GM12878 (cell line): ENCODE results near the gene C3. TPM values are rescaled to one million over a fixed set of nuclear protein-coding genes. Genes with fewer than 3 reads are reported as not detected.
A peak's percentile ranks its signal among the peaks of the same experiment; 100 is the strongest.

Experiments used
- EGR1 ChIP-seq, 2 experiments: IDR thresholded peaks; 1 replicate in 1 of 2; 2 replicates in 1 of 2; pipeline ENCODE4 v1.6.1; 2011 to 2012; ENCODE audit warnings: low read depth in 2 of 2, low read length in 2 of 2, borderline replicate concordance in 1 of 2, mild to moderate bottlenecking in 1 of 2, moderate library complexity in 1 of 2
- ETV6 ChIP-seq, 2 experiments: fragments of 450-650 bp in 1 of 2; IDR thresholded peaks in 1 of 2; conservative IDR thresholded peaks in 1 of 2; 2 replicates each; pipeline ENCODE4 v1.6.1; 2014; ENCODE audit warnings: antibody characterized with exemption in 1 of 2, borderline replicate concordance in 1 of 2, low read depth in 1 of 2, mild to moderate bottlenecking in 1 of 2, moderate library complexity in 1 of 2
- GABPA ChIP-seq: IDR thresholded peaks from 2 replicates; pipeline ENCODE4 v1.6.1; 2014; ENCODE audit warnings: antibody characterized with exemption, low read depth, mild to moderate bottlenecking, inconsistent platforms
- HDGF ChIP-seq: fragments of 450-650 bp; IDR thresholded peaks from 2 replicates; pipeline ENCODE4 v1.6.1; 2016; ENCODE audit warnings: antibody characterized with exemption
- IRF4 ChIP-seq: IDR thresholded peaks from 2 replicates; pipeline ENCODE4 v1.6.1; 2011; ENCODE audit warnings: low read depth, low read length
- MEF2A ChIP-seq: IDR thresholded peaks from 2 replicates; pipeline ENCODE4 v1.6.1; 2011; ENCODE audit warnings: low read depth, mild to moderate bottlenecking, low read length, moderate library complexity; ENCODE audit not compliant: insufficient read depth
- MEF2B ChIP-seq: fragments of 450-650 bp; IDR thresholded peaks from 2 replicates; pipeline ENCODE4 v1.6.1; 2018; ENCODE audit warnings: mild to moderate bottlenecking, moderate library complexity; ENCODE audit not compliant: partially characterized antibody, poor library complexity, severe bottlenecking
- MTA2 ChIP-seq: fragments of 450-650 bp; IDR thresholded peaks from 2 replicates; pipeline ENCODE4 v1.6.1; 2016; ENCODE audit warnings: low read depth, mild to moderate bottlenecking, moderate library complexity
- NFIC ChIP-seq: IDR thresholded peaks from 2 replicates; pipeline ENCODE4 v1.6.1; 2012; ENCODE audit warnings: low read depth, mild to moderate bottlenecking, inconsistent platforms, low read length, moderate library complexity
- NR2C2 ChIP-seq: IDR thresholded peaks from 2 replicates; pipeline ENCODE4 v1.6.1; 2011; ENCODE audit warnings: borderline replicate concordance, low read depth; ENCODE audit not compliant: control insufficient read depth, insufficient read length
- RUNX3 ChIP-seq: IDR thresholded peaks from 2 replicates; pipeline ENCODE4 v1.6.1; 2012; ENCODE audit warnings: low read length, inconsistent platforms
- SIN3A ChIP-seq: IDR thresholded peaks from 2 replicates; pipeline ENCODE4 v1.6.1; 2012; ENCODE audit warnings: low read depth, low read length, improper control_type of control experiment
- SP1 ChIP-seq: IDR thresholded peaks from one replicate; pipeline ENCODE4 v1.6.1; 2011; ENCODE audit warnings: low read depth, low read length
- TCF3 ChIP-seq: IDR thresholded peaks from 2 replicates; pipeline ENCODE4 v1.6.1; 2012; ENCODE audit warnings: low read depth, mild to moderate bottlenecking, low read length, borderline replicate concordance; ENCODE audit not compliant: insufficient read depth
- polyA plus RNA-seq, 11 experiments: library from polyadenylated mRNA; depleted of rRNA in 4 of 11; unstranded in 6 of 11; stranded (reverse) in 5 of 11; fragments of >200 nt; fragmentation: Nextera tagmentation in 4 of 11; fragmentation: Illumina TruSeq in 1 of 11; extraction: Ambion mirVana in 4 of 11; extraction: Trizol in 1 of 11; gene quantifications; 1 replicate in 1 of 11; 2 replicates in 10 of 11; pipeline versions ENCODE4 v1.2.1 to v1.2.3, GENCODE V29; 2011 to 2016; ENCODE audit warnings: inconsistent platforms in 2 of 11, missing spikeins in 2 of 11, low read depth in 1 of 11
- total RNA-seq, 4 experiments: library from RNA; depleted of rRNA in 3 of 4; stranded (reverse); fragments of >200 nt in 3 of 4; fragmentation: Illumina TruSeq in 1 of 4; extraction: Trizol in 1 of 4; gene quantifications; 2 replicates each; pipeline versions ENCODE4 v1.2.1 to v1.2.3, GENCODE V29; 2013 to 2021
- TF ChIP-seq, protein P1 (sequence below): fragments of 450-650 bp; IDR thresholded peaks from 2 replicates; pipeline ENCODE4 v1.6.1; 2016; ENCODE audit warnings: mild to moderate bottlenecking
- TF ChIP-seq, protein P2 (sequence below): IDR thresholded peaks from 2 replicates; pipeline ENCODE4 v1.6.1; 2011; ENCODE audit warnings: borderline replicate concordance, low read depth, mild to moderate bottlenecking, moderate library complexity, low read length; ENCODE audit not compliant: insufficient read depth, poor library complexity, severe bottlenecking
- TF ChIP-seq, protein P3 (sequence below): fragments of 450-650 bp; IDR thresholded peaks from 2 replicates; pipeline ENCODE4 v1.6.1; 2017; ENCODE audit warnings: low read depth, mild to moderate bottlenecking, moderate library complexity
- TF ChIP-seq, protein P4 (sequence below): fragments of 150-350 bp; IDR thresholded peaks from 2 replicates; pipeline ENCODE4 v1.6.1; 2014; ENCODE audit warnings: mild to moderate bottlenecking, low read depth, low read length
- TF ChIP-seq, protein P5 (sequence below): IDR thresholded peaks from 2 replicates; pipeline ENCODE4 v1.6.1; 2012; ENCODE audit warnings: low read depth, low read length, improper control_type of control experiment

Gene C3
- total and polyA plus RNA-seq, 10 of the 15 experiments (the other 5 are each of a cell fraction or from before 2014, with no cell fraction given) = 0.20 to 6.7 (median 0.72) TPM

DNA sequence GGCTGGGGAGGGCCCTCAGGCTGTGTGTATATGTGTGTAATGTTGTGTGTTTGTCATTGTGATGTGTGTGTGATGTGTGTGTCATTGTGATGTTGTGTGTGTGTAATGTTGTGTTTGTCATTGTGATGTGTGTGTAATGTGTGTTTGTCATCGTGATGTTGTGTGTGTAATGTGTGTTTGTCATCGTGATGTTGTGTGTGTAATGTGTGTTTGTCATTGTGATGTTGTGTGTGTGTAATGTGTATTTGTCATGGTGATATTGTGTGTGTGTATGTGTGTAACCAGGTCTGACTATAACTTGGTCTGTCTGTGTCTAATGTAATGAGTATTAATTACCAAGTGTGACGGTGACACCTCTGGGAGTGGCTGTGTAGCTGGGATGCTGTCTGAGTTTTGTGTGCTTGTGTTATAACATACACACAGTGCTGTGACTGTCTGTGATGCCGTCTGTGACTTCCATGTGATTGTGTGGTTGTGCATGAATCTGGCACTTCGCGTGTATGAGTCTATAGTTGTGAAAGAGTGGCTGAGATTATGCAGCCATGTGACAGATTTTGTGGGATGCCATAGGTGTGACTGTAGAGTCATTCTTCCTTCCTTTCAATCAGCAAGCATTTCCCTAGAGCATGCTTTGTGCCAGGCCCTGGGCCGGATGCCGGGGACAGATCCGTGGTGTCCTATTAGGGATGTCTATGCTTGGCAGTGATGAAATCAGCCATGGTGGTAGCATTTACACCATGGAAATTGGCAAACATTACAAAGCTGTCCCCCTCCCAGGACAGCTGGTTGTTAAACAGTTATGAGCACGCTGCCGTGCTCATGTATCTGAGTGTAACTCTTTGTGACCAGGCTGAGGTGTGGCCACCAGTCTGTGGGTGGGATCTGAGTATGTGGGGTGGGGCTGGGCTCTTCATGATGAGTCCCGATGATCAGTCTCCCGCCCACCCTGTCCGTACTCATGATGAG, 56.9 kb downstream of the C3 start (continued):
- TF ChIP-seq, protein P1, sequence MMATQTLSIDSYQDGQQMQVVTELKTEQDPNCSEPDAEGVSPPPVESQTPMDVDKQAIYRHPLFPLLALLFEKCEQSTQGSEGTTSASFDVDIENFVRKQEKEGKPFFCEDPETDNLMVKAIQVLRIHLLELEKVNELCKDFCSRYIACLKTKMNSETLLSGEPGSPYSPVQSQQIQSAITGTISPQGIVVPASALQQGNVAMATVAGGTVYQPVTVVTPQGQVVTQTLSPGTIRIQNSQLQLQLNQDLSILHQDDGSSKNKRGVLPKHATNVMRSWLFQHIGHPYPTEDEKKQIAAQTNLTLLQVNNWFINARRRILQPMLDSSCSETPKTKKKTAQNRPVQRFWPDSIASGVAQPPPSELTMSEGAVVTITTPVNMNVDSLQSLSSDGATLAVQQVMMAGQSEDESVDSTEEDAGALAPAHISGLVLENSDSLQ = 0 out of 2 replicates have a peak, but pooled peaks have one; percentile 5
- TF ChIP-seq EGR1 (IDR thresholded peaks at IDR 0.05; ENCODE audit: borderline replicate concordance in 1 of 2, low read depth in 2 of 2, low read length in 2 of 2) (no peak), MEF2B (no peak), HDGF (peak; percentile 98), GABPA (no peak), RUNX3 (peak; percentile 6; the same call in 1 of the 2 replicates), NR2C2 (no peak), ETV6 (conservative IDR thresholded peaks at IDR 0.05 in 1 of 2, IDR thresholded peaks at IDR 0.05 in 1 of 2; ENCODE audit: borderline replicate concordance in 1 of 2, low read depth in 1 of 2) (no peak), NFIC (peak; percentile 35; the same call in 1 of the 2 replicates), MEF2A (no peak), IRF4 (no peak), SP1 (no peak), MTA2 (no peak), TCF3 (peak; percentile 41; the same call in 1 of the 2 replicates), SIN3A (no peak)
- TF ChIP-seq, protein P2, sequence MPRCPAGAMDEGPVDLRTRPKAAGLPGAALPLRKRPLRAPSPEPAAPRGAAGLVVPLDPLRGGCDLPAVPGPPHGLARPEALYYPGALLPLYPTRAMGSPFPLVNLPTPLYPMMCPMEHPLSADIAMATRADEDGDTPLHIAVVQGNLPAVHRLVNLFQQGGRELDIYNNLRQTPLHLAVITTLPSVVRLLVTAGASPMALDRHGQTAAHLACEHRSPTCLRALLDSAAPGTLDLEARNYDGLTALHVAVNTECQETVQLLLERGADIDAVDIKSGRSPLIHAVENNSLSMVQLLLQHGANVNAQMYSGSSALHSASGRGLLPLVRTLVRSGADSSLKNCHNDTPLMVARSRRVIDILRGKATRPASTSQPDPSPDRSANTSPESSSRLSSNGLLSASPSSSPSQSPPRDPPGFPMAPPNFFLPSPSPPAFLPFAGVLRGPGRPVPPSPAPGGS = peak; percentile 96
- TF ChIP-seq, protein P3, sequence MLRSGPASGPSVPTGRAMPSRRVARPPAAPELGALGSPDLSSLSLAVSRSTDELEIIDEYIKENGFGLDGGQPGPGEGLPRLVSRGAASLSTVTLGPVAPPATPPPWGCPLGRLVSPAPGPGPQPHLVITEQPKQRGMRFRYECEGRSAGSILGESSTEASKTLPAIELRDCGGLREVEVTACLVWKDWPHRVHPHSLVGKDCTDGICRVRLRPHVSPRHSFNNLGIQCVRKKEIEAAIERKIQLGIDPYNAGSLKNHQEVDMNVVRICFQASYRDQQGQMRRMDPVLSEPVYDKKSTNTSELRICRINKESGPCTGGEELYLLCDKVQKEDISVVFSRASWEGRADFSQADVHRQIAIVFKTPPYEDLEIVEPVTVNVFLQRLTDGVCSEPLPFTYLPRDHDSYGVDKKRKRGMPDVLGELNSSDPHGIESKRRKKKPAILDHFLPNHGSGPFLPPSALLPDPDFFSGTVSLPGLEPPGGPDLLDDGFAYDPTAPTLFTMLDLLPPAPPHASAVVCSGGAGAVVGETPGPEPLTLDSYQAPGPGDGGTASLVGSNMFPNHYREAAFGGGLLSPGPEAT = no peak
- TF ChIP-seq, protein P4, sequence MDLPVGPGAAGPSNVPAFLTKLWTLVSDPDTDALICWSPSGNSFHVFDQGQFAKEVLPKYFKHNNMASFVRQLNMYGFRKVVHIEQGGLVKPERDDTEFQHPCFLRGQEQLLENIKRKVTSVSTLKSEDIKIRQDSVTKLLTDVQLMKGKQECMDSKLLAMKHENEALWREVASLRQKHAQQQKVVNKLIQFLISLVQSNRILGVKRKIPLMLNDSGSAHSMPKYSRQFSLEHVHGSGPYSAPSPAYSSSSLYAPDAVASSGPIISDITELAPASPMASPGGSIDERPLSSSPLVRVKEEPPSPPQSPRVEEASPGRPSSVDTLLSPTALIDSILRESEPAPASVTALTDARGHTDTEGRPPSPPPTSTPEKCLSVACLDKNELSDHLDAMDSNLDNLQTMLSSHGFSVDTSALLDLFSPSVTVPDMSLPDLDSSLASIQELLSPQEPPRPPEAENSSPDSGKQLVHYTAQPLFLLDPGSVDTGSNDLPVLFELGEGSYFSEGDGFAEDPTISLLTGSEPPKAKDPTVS = no peak
- TF ChIP-seq, protein P5, sequence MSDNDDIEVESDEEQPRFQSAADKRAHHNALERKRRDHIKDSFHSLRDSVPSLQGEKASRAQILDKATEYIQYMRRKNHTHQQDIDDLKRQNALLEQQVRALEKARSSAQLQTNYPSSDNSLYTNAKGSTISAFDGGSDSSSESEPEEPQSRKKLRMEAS = no peak
